Measurements from ENCODE around the gene TTBK1. TPM values are rescaled to one million over a fixed set of nuclear protein-coding genes. Genes with fewer than 3 reads are reported as not detected.

The TTBK1 gene
- polyA plus RNA-seq, 2 of the 4 experiments (the other 2 are of a cell fraction) = 0.04 TPM; not detected in 1

GRCh38 chr6:43256670-43257366 lies 13.5 kb downstream of the TTBK1 start:
- POLR2A ChIA-PET = no interaction called here
- no peak for ATAC-seq
- WGBS (ENCODE audit: missing lambda C conversion rate) = 74% methylated on average over 6 of the region's 9 CpGs

GRCh38 chr6:43257367-43258145 lies 14.3 kb downstream of the TTBK1 start:
- TF ChIP-seq KDM5A (IDR thresholded peaks at IDR 0.05) (no peak), HOXA7 (CRISPR knock-in tag; IDR thresholded peaks at IDR 0.05) (no peak), RAD21 (conservative IDR thresholded peaks at IDR 0.05 in 1 of 2, IDR thresholded peaks at IDR 0.05 in 1 of 2) (no peak), MAX (IDR thresholded peaks at IDR 0.05) (no peak), EHF (CRISPR knock-in tag; IDR thresholded peaks at IDR 0.05) (no peak), TFCP2L1 (CRISPR knock-in tag; IDR thresholded peaks at IDR 0.05) (no peak), RARB (CRISPR knock-in tag; IDR thresholded peaks at IDR 0.05) (no peak), JUN (IDR thresholded peaks at IDR 0.05) (no peak), CEBPB (IDR thresholded peaks at IDR 0.05) (no peak), HMGXB4 (CRISPR knock-in tag; IDR thresholded peaks at IDR 0.05; ENCODE audit: borderline replicate concordance) (no peak)
- H3K27ac ChIP-seq = no peak overlapping the region
- no peak for FAIRE-seq
- DNase-seq (ENCODE audit: low read depth in 1 of 2, low spot score in 1 of 2) = no peak
- ATAC-seq = no peak
- H3K4me1 ChIP-seq = no peaks in the 10 kb centered on the region
- 73% methylated on average over 11 of the region's 12 CpGs for WGBS (ENCODE audit: missing lambda C conversion rate)
- H3K4me3 ChIP-seq = no peak overlapping the region
- H3K9me3 ChIP-seq = no peaks in the 10 kb centered on the region
- ChIA-PET POLR2A (no interaction called here), CTCF (interaction anchor here (0.7 to 1.4 kb wide), 2 partner anchors 25 to 29 kb away, joined by 3 read pairs; partner anchors contain the start of gene DNPH1)
- H3K4me2 ChIP-seq = no peak overlapping the region

More at GRCh38 chr6:43256670-43257366, 13.5 kb downstream of the TTBK1 start:
- TF ChIP-seq HEYL (CRISPR knock-in tag; IDR thresholded peaks at IDR 0.05) (no peak), SMC3 (IDR thresholded peaks at IDR 0.05) (no peak), ZSCAN20 (CRISPR knock-in tag; IDR thresholded peaks at IDR 0.05) (no peak), TP53 (CRISPR knock-in tag; IDR thresholded peaks at IDR 0.05) (no peak), RFX5 (IDR thresholded peaks at IDR 0.05) (no peak), EP300 (IDR thresholded peaks at IDR 0.05) (no peak), RARB (CRISPR knock-in tag; IDR thresholded peaks at IDR 0.05) (no peak), MAX (IDR thresholded peaks at IDR 0.05) (no peak), ZC3H11A (IDR thresholded peaks at IDR 0.05) (no peak)
- FAIRE-seq (no peak), DNase-seq (ENCODE audit: low read depth in 1 of 2, low spot score in 1 of 2) (no peak)
- CTCF ChIA-PET = interaction anchor here (0.6 to 1.6 kb wide), 3 partner anchors 8 to 503 kb away, joined by 3 to 6 read pairs (median 4); no protein-coding TSS in a partner anchor
- no peak overlapping the region for H3K4me2 ChIP-seq
- H3K4me3 ChIP-seq = no peak overlapping the region
- no peaks in the 10 kb centered on the region for H3K9me3 ChIP-seq
- H3K4me1 ChIP-seq = no peaks in the 10 kb centered on the region
- H3K27ac ChIP-seq = no peak overlapping the region

GRCh38 chr6:43258180-43258579 lies 14.9 kb downstream of the TTBK1 start:
- 23% methylated on average over 4 of the region's 4 CpGs for WGBS (ENCODE audit: missing lambda C conversion rate)
- Histone ChIP-seq H3K4me3 (no peak overlapping the region), H3K4me2 (no peak overlapping the region), H3K9me3 (no peaks in the 10 kb centered on the region), H3K4me1 (no peaks in the 10 kb centered on the region), H3K27ac (no peak overlapping the region)
- no peak for FAIRE-seq
- ChIA-PET CTCF (interaction anchor here (0.7 to 1.4 kb wide), 2 partner anchors 25 to 29 kb away, joined by 3 read pairs; partner anchors contain the start of gene DNPH1), POLR2A (no interaction called here)
- DNase-seq (ENCODE audit: low read depth in 1 of 2, low spot score in 1 of 2) = no peak
- no peak for ATAC-seq
- no peak for TF ChIP-seq CTCF (IDR thresholded peaks at IDR 0.05)
- TF ChIP-seq MAFK (IDR thresholded peaks at IDR 0.05; ENCODE audit: partially characterized antibody) = peak; percentile 86

All from A549 (cell line).